Measurements from ENCODE around the gene RFPL2.
"Not testable (repeated sequence)": the region's sequence is repeated elsewhere in the genome, so short reads cannot be mapped to it uniquely, and the experiment has no call there.

Gene RFPL2

GRCh38 chr22:32164075-32164860 lies 40.6 kb downstream of the RFPL2 start:
- Mint-ChIP-seq H3K27ac (no peak overlapping the region), H3K4me3 (no peak overlapping the region), H3K36me3 (ENCODE audit: low read depth) (no peaks in the 10 kb centered on the region), H3K27me3 (no peaks in the 10 kb centered on the region), H3K9me3 (no peaks in the 10 kb centered on the region), H3K4me1 (ENCODE audit: low read depth) (peaks cover 27% of the 10 kb centered on the region)
- intact Hi-C loops (cut with micrococcal nuclease): no loop called here

DNA sequence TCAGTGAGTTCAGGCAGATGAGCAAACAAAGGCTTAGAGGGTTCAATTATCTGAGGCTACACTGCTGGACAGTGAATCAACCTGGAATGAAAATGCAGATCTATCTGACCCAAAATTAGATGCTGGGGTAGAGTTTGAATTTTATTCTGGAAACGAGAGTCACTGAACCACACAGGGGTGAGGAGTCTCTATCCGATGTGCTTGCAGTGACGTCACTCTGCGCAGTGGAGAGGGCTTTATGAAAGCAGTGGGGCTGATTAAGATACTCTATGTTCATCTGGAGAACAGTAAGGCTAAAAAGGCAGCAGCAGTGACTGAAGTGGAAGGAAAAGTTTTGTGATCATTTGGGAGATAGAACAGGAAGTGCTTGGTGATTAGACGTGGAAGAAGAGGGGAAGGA lies 44.5 kb downstream of the RFPL2 start:
- H3K4me3 Mint-ChIP-seq: not testable (repeated sequence)

DNA sequence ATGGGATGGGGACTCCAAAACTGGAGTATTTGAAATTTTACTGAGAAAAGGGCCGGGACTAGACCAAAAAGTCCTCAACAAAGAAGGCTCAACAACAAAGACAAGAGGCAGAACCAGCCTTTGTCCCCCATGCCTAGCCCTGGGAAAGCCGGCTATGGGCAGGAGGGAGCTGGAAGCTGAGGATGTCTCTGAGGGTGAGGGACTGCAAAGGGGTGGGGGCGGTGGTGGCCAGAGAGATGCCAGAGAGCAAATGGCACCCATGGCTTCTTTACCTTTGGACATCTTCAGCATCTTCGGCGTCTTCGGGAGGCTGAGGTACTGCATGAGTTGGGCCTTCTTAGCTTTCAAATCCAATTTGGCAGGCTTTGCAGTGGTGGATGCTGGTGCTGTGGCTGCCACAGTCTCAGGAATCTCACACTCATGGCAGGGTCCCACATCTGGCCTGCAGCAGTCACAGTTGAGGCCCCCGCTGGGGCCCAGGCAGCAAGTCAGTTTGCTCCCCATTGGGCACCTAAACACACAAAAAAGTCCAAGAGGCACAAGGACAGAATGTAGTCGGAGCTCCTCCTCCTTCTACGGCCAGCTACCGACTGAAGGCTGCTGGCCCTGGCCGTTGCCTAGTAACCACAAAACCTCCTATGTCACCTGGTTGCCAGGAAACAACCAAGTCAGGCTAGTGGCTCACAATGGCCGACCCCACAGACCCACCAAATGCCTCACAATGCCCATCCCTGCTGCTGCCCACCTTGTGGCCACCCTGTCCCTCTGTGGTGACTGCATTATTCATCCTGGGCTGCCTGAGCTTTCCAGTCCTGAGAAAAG lies 46.0 kb downstream of the RFPL2 start, which contains the start of gene C22orf42:
C22orf42 (minus strand) TSS at position 592 of the 822 bp plus-strand sequence; CDS start at position 504, 88 bp downstream.
- intact Hi-C loops (cut with micrococcal nuclease): no loop called here
- no peaks in the 10 kb centered on the region for H3K36me3 Mint-ChIP-seq (ENCODE audit: low read depth)
- no peak within 1 kb of the TSS for H3K27ac Mint-ChIP-seq
- H3K4me1 Mint-ChIP-seq (ENCODE audit: low read depth): peaks cover 3% of the 10 kb centered on the region
- H3K4me3 Mint-ChIP-seq: no peak within 1 kb of the TSS
- H3K9me3 Mint-ChIP-seq: no peaks in the 10 kb centered on the region
- H3K27me3 Mint-ChIP-seq: peaks cover 3% of the 10 kb centered on the region

More for the DNA sequence above, 44.5 kb downstream of the RFPL2 start:
- intact Hi-C loops (cut with micrococcal nuclease); H3K9me3 Mint-ChIP-seq; H3K27me3 Mint-ChIP-seq; H3K36me3 Mint-ChIP-seq (ENCODE audit: low read depth); H3K27ac Mint-ChIP-seq: not testable (repeated sequence)
- peaks cover 17% of the 10 kb centered on the region for H3K4me1 Mint-ChIP-seq (ENCODE audit: low read depth)

GRCh38 chr22:32157632-32158031 lies 47.2 kb downstream of the RFPL2 start:
- H3K4me1 Mint-ChIP-seq (ENCODE audit: low read depth); H3K27ac Mint-ChIP-seq; H3K27me3 Mint-ChIP-seq; H3K4me3 Mint-ChIP-seq; H3K9me3 Mint-ChIP-seq; intact Hi-C loops (cut with micrococcal nuclease); H3K36me3 Mint-ChIP-seq (ENCODE audit: low read depth): not testable (repeated sequence)

- H3K36me3 Mint-ChIP-seq (ENCODE audit: low read depth); intact Hi-C loops (cut with micrococcal nuclease): not testable (repeated sequence)
Observed at GRCh38 chr22:32154727-32155126, 50.1 kb downstream of the RFPL2 start.

DNA sequence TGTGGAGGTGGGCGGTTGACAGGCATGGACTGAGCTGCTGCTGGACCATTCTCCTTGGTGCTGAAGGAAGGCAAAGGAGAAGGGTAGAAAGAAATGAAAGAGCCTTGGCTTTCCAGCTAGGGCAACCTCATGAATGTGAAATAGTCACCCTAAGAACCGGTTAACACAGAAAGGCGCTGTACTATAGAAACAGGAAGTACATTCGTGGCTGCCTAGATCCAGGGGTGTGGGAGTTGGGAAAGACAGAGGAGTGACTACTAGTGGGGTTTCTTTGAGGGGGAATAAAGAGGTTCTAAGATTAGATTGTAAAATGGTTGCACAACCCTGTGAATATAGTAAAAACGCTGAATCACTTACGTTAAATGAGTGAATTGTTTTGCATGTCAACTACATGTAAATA lies 53.2 kb downstream of the RFPL2 start:
- not testable (repeated sequence) for H3K4me3 Mint-ChIP-seq

More at GRCh38 chr22:32154727-32155126, 50.1 kb downstream of the RFPL2 start:
- H3K4me3 Mint-ChIP-seq, H3K27ac Mint-ChIP-seq, H3K27me3 Mint-ChIP-seq, H3K9me3 Mint-ChIP-seq: not testable (repeated sequence)
- peaks cover 17% of the 10 kb centered on the region for H3K4me1 Mint-ChIP-seq (ENCODE audit: low read depth)

GRCh38 chr22:32150647-32151046 lies 54.2 kb downstream of the RFPL2 start:
- H3K27me3 Mint-ChIP-seq; intact Hi-C loops (cut with micrococcal nuclease); H3K36me3 Mint-ChIP-seq (ENCODE audit: low read depth); H3K4me3 Mint-ChIP-seq: not testable (repeated sequence)
- Mint-ChIP-seq H3K9me3 (peaks cover 14% of the 10 kb centered on the region), H3K4me1 (ENCODE audit: low read depth) (peaks cover 31% of the 10 kb centered on the region), H3K27ac (peak overlapping the region; percentile 39)

More for the DNA sequence above, 53.2 kb downstream of the RFPL2 start:
- intact Hi-C loops (cut with micrococcal nuclease); H3K27me3 Mint-ChIP-seq; H3K36me3 Mint-ChIP-seq (ENCODE audit: low read depth); H3K27ac Mint-ChIP-seq: not testable (repeated sequence)
- Mint-ChIP-seq H3K4me1 (ENCODE audit: low read depth) (peaks cover 31% of the 10 kb centered on the region), H3K9me3 (peaks cover 13% of the 10 kb centered on the region)

GRCh38 chr22:32148372-32148771 lies 56.5 kb downstream of the RFPL2 start:
- not testable (repeated sequence) for H3K27ac Mint-ChIP-seq; H3K27me3 Mint-ChIP-seq; H3K36me3 Mint-ChIP-seq (ENCODE audit: low read depth); H3K4me3 Mint-ChIP-seq
- Mint-ChIP-seq H3K4me1 (ENCODE audit: low read depth) (peaks cover 46% of the 10 kb centered on the region), H3K9me3 (peaks cover 14% of the 10 kb centered on the region)
- intact Hi-C loops (cut with micrococcal nuclease): loop anchor here (10.0 kb wide), 2 partner anchors 66 to 116 kb away; no protein-coding TSS in a partner anchor

- Mint-ChIP-seq H3K9me3 (peaks cover 14% of the 10 kb centered on the region), H3K4me1 (ENCODE audit: low read depth) (peaks cover 57% of the 10 kb centered on the region)
- not testable (repeated sequence) for H3K27me3 Mint-ChIP-seq; H3K4me3 Mint-ChIP-seq; H3K27ac Mint-ChIP-seq; H3K36me3 Mint-ChIP-seq (ENCODE audit: low read depth)
- intact Hi-C loops (cut with micrococcal nuclease): loop anchor here (10.0 kb wide), 2 partner anchors 68 to 118 kb away; no protein-coding TSS in a partner anchor
Observed at GRCh38 chr22:32147128-32147527, 57.7 kb downstream of the RFPL2 start.

- H3K36me3 Mint-ChIP-seq (ENCODE audit: low read depth): no peaks in the 10 kb centered on the region
- H3K9me3 Mint-ChIP-seq: peaks cover 14% of the 10 kb centered on the region
- peaks cover 56% of the 10 kb centered on the region for H3K4me1 Mint-ChIP-seq (ENCODE audit: low read depth)
- H3K27me3 Mint-ChIP-seq: no peaks in the 10 kb centered on the region
- H3K27ac Mint-ChIP-seq: peak overlapping the region; percentile 55
- H3K4me3 Mint-ChIP-seq: no peak overlapping the region
- intact Hi-C loops (cut with micrococcal nuclease): loop anchor here (10.0 kb wide), 2 partner anchors 70 to 120 kb away; no protein-coding TSS in a partner anchor
Observed at GRCh38 chr22:32144496-32145274, 60.2 kb downstream of the RFPL2 start.

- peaks cover 11% of the 10 kb centered on the region for H3K9me3 Mint-ChIP-seq
- H3K27ac Mint-ChIP-seq: peak overlapping the region; percentile 37
- H3K4me1 Mint-ChIP-seq (ENCODE audit: low read depth): peaks cover 56% of the 10 kb centered on the region
- no peak overlapping the region for H3K4me3 Mint-ChIP-seq
- no peaks in the 10 kb centered on the region for H3K27me3 Mint-ChIP-seq
- intact Hi-C loops (cut with micrococcal nuclease): loop anchor here (10.0 kb wide), 2 partner anchors 72 to 122 kb away; no protein-coding TSS in a partner anchor
- peaks cover 5% of the 10 kb centered on the region for H3K36me3 Mint-ChIP-seq (ENCODE audit: low read depth)
Observed at GRCh38 chr22:32142600-32142999, 62.3 kb downstream of the RFPL2 start.

- not testable (repeated sequence) for H3K9me3 Mint-ChIP-seq; H3K36me3 Mint-ChIP-seq (ENCODE audit: low read depth); H3K27me3 Mint-ChIP-seq; H3K4me3 Mint-ChIP-seq; H3K27ac Mint-ChIP-seq
- intact Hi-C loops (cut with micrococcal nuclease): loop anchor here (10.0 kb wide), 2 partner anchors 74 to 124 kb away; no protein-coding TSS in a partner anchor
- H3K4me1 Mint-ChIP-seq (ENCODE audit: low read depth): peaks cover 66% of the 10 kb centered on the region
Observed at GRCh38 chr22:32140688-32141087, 64.2 kb downstream of the RFPL2 start.

All from dendritic cell treated with granulocyte-macrophage colony-stimulating factor and Interleukin-4, amounts not matched to agents 40 ng/mL and 50 ng/mL, for 4 days (primary cell).